ENCODE data around the gene STAM2. TPM values are rescaled to one million over a fixed set of nuclear protein-coding genes. Genes with fewer than 3 reads are reported as not detected.
A peak's percentile ranks its signal among the peaks of the same experiment; 100 is the strongest.

Gene STAM2
- total and polyA plus RNA-seq, 2 of the 13 experiments (the other 11 are each of a cell fraction or from before 2014, with no cell fraction given) = 14.7 to 24.1 TPM

DNA sequence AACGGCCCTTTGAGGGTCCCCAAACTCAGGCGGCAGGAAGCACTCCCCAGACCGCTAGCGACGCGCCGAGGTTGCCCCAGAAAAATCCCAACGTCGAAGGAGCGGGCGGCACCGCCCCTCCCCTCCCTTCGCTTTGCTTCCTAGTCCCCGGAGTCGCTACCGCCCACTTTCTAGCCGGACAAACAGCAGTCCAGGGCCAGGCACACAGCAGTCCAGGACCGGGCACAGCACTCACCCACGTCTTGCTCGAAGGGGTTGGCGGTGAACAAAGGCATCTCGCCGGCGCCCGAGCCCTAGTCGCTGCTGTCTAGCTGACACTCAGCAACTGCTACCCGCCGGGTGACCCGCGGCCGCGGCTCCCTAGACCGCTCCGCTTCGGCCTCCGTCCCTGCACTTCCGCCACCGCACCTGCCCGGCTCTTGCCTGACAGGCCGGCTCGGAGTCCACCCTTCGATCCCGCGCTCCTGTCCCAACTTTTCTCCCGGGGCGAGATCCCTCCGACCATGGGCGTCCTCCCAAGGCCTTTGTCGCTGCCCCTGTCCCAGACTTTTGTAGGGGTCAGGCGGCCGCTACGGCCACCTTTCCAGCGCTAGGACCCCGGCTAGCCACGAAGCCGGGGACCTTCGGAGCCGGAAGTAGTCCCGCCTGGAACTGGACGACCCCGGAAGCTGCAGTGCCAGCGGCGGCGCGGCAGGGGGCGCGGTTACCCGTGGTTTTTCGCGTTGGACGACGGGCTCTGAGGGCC lies at the start of gene STAM2 (continued):
- TF ChIP-seq, protein P1, sequence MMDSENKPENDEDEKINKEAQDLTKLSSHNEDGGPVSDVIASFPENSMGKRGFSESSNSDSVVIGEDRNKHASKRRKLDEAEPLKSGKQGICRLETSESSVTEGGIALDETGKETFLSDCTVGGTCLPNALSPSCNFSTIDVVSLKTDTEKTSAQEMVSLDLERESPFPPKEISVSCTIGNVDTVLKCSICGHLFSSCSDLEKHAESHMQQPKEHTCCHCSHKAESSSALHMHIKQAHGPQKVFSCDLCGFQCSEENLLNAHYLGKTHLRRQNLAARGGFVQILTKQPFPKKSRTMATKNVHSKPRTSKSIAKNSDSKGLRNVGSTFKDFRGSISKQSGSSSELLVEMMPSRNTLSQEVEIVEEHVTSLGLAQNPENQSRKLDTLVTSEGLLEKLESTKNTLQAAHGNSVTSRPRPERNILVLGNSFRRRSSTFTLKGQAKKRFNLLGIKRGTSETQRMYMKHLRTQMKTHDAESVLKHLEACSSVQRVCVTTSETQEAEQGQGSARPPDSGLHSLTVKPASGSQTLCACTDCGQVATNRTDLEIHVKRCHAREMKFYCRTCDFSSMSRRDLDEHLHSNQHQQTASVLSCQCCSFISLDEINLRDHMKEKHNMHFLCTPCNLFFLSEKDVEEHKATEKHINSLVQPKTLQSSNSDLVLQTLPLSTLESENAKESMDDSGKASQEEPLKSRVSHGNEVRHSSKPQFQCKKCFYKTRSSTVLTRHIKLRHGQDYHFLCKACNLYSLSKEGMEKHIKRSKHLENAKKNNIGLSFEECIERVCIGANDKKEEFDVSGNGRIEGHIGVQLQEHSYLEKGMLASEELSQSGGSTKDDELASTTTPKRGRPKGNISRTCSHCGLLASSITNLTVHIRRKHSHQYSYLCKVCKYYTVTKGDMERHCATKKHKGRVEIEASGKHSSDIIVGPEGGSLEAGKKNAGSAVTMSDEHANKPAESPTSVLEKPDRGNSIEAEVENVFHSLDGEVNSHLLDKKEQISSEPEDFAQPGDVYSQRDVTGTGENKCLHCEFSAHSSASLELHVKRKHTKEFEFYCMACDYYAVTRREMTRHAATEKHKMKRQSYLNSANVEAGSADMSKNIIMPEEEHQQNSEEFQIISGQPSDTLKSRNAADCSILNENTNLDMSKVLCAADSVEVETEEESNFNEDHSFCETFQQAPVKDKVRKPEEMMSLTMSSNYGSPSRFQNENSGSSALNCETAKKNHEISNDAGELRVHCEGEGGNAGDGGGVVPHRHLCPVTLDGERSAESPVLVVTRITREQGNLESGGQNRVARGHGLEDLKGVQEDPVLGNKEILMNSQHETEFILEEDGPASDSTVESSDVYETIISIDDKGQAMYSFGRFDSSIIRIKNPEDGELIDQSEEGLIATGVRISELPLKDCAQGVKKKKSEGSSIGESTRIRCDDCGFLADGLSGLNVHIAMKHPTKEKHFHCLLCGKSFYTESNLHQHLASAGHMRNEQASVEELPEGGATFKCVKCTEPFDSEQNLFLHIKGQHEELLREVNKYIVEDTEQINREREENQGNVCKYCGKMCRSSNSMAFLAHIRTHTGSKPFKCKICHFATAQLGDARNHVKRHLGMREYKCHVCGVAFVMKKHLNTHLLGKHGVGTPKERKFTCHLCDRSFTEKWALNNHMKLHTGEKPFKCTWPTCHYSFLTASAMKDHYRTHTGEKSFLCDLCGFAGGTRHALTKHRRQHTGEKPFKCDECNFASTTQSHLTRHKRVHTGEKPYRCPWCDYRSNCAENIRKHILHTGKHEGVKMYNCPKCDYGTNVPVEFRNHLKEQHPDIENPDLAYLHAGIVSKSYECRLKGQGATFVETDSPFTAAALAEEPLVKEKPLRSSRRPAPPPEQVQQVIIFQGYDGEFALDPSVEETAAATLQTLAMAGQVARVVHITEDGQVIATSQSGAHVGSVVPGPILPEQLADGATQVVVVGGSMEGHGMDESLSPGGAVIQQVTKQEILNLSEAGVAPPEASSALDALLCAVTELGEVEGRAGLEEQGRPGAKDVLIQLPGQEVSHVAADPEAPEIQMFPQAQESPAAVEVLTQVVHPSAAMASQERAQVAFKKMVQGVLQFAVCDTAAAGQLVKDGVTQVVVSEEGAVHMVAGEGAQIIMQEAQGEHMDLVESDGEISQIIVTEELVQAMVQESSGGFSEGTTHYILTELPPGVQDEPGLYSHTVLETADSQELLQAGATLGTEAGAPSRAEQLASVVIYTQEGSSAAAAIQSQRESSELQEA (CRISPR knock-in tag; IDR thresholded peaks at IDR 0.05; ENCODE audit: not compliant biosample characterization) = no peak
- TF ChIP-seq ZBTB7A (CRISPR knock-in tag; IDR thresholded peaks at IDR 0.05) (peak; percentile 53; the same call in 1 of the 2 replicates), PAWR (CRISPR knock-in tag; IDR thresholded peaks at IDR 0.05; ENCODE audit: borderline replicate concordance) (peak; percentile 11; the same call in 1 of the 2 replicates), ZNF180 (CRISPR knock-in tag; IDR thresholded peaks at IDR 0.05; ENCODE audit: borderline replicate concordance, low read depth) (no peak; the same call in 1 of the 2 replicates), KDM5A (IDR thresholded peaks at IDR 0.05; ENCODE audit: borderline replicate concordance, low read length) (peak; percentile 94), GTF3A (CRISPR knock-in tag; conservative IDR thresholded peaks at IDR 0.05) (no peak), NCOR1 (IDR thresholded peaks at IDR 0.05; ENCODE audit: borderline replicate concordance, low read length) (peak; percentile 69; the same call in 1 of the 2 replicates), ISL2 (CRISPR knock-in tag; IDR thresholded peaks at IDR 0.05) (peak; percentile 84), ZNF160 (CRISPR knock-in tag; IDR thresholded peaks at IDR 0.05) (peak; percentile 91), ZNF543 (CRISPR knock-in tag; IDR thresholded peaks at IDR 0.05) (peak; percentile 92; the same call in 1 of the 2 replicates), RFX1 (IDR thresholded peaks at IDR 0.05) (no peak), ZNF674 (CRISPR knock-in tag; IDR thresholded peaks at IDR 0.05; ENCODE audit: low read depth) (no peak), MED8 (CRISPR knock-in tag; IDR thresholded peaks at IDR 0.05; ENCODE audit: insufficient replicate concordance) (peak; percentile 48), MIXL1 (CRISPR knock-in tag; IDR thresholded peaks at IDR 0.05) (no peak; the same call in 1 of the 2 replicates)
- TF ChIP-seq, protein P2, sequence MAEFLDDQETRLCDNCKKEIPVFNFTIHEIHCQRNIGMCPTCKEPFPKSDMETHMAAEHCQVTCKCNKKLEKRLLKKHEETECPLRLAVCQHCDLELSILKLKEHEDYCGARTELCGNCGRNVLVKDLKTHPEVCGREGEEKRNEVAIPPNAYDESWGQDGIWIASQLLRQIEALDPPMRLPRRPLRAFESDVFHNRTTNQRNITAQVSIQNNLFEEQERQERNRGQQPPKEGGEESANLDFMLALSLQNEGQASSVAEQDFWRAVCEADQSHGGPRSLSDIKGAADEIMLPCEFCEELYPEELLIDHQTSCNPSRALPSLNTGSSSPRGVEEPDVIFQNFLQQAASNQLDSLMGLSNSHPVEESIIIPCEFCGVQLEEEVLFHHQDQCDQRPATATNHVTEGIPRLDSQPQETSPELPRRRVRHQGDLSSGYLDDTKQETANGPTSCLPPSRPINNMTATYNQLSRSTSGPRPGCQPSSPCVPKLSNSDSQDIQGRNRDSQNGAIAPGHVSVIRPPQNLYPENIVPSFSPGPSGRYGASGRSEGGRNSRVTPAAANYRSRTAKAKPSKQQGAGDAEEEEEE (CRISPR knock-in tag; IDR thresholded peaks at IDR 0.05; ENCODE audit: borderline replicate concordance) = peak; percentile 86; the same call in 1 of the 2 replicates
- TF ChIP-seq, protein P3, sequence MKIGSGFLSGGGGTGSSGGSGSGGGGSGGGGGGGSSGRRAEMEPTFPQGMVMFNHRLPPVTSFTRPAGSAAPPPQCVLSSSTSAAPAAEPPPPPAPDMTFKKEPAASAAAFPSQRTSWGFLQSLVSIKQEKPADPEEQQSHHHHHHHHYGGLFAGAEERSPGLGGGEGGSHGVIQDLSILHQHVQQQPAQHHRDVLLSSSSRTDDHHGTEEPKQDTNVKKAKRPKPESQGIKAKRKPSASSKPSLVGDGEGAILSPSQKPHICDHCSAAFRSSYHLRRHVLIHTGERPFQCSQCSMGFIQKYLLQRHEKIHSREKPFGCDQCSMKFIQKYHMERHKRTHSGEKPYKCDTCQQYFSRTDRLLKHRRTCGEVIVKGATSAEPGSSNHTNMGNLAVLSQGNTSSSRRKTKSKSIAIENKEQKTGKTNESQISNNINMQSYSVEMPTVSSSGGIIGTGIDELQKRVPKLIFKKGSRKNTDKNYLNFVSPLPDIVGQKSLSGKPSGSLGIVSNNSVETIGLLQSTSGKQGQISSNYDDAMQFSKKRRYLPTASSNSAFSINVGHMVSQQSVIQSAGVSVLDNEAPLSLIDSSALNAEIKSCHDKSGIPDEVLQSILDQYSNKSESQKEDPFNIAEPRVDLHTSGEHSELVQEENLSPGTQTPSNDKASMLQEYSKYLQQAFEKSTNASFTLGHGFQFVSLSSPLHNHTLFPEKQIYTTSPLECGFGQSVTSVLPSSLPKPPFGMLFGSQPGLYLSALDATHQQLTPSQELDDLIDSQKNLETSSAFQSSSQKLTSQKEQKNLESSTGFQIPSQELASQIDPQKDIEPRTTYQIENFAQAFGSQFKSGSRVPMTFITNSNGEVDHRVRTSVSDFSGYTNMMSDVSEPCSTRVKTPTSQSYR (CRISPR knock-in tag; IDR thresholded peaks at IDR 0.05; ENCODE audit: borderline replicate concordance) = no peak
